Stimulated activated CD8-positive, alpha-beta memory T cell treated with anti-CD3 and anti-CD28 coated beads, Interleukin-12 subunit alpha, Interleukin-12 subunit beta, amount 100 ng/mL, for 24 hours (primary cell): Measurements from ENCODE around the gene ZNG1F.
"Not testable (repeated sequence)": the region's sequence is repeated elsewhere in the genome, so short reads cannot be mapped to it uniquely, and the experiment has no call there.

ENCODE experiments used
- DNase-seq: peaks from one replicate; pipeline ENCODE4 v3.0.0-alpha.2; 2020; ENCODE audit errors: extremely low read depth

ZNG1F gene

GRCh38 chr9:41123396-41123795, 65.7 kb downstream of the ZNG1F start:
- DNase-seq: not testable (repeated sequence)

- DNase-seq: not testable (repeated sequence)
Measured at GRCh38 chr9:41120696-41121095, 68.4 kb downstream of the ZNG1F start.

GRCh38 chr9:41119719-41120118, 69.4 kb downstream of the ZNG1F start:
- DNase-seq: not testable (repeated sequence)

GRCh38 chr9:41119311-41119710, 69.8 kb downstream of the ZNG1F start:
- DNase-seq: not testable (repeated sequence)

- DNase-seq: not testable (repeated sequence)
Measured at GRCh38 chr9:41113348-41113747, 75.8 kb downstream of the ZNG1F start.

GRCh38 chr9:41111414-41111813, 77.7 kb downstream of the ZNG1F start:
- not testable (repeated sequence) for DNase-seq

GRCh38 chr9:41110913-41111312, 78.2 kb downstream of the ZNG1F start:
- DNase-seq: not testable (repeated sequence)

GRCh38 chr9:41109253-41109652, 79.9 kb downstream of the ZNG1F start:
- not testable (repeated sequence) for DNase-seq

GRCh38 chr9:41108816-41109215, 80.3 kb downstream of the ZNG1F start:
- DNase-seq: not testable (repeated sequence)

GRCh38 chr9:41106472-41107116, 82.5 kb downstream of the ZNG1F start:
- DNase-seq: not testable (repeated sequence)

- DNase-seq: not testable (repeated sequence)
Measured at GRCh38 chr9:41105557-41106253, 83.4 kb downstream of the ZNG1F start.

- not testable (repeated sequence) for DNase-seq
Measured at GRCh38 chr9:41104542-41104941, 84.6 kb downstream of the ZNG1F start.

- not testable (repeated sequence) for DNase-seq
Measured at GRCh38 chr9:41100508-41100907, 88.6 kb downstream of the ZNG1F start.

GRCh38 chr9:41098759-41099158, 90.4 kb downstream of the ZNG1F start:
- not testable (repeated sequence) for DNase-seq

GRCh38 chr9:41095060-41095459, 94.1 kb downstream of the ZNG1F start:
- DNase-seq: not testable (repeated sequence)

- not testable (repeated sequence) for DNase-seq
Measured at GRCh38 chr9:41094010-41094773, 94.9 kb downstream of the ZNG1F start.

GRCh38 chr9:41090922-41091321, 98.2 kb downstream of the ZNG1F start:
- not testable (repeated sequence) for DNase-seq

- not testable (repeated sequence) for DNase-seq
Measured at GRCh38 chr9:41090386-41090785, 98.7 kb downstream of the ZNG1F start.

- DNase-seq: not testable (repeated sequence)
Measured at GRCh38 chr9:41088450-41089059, 100.6 kb downstream of the ZNG1F start.

- not testable (repeated sequence) for DNase-seq
Measured at GRCh38 chr9:41087929-41088328, 101.2 kb downstream of the ZNG1F start.

GRCh38 chr9:41087157-41087780, 101.8 kb downstream of the ZNG1F start:
- DNase-seq: not testable (repeated sequence)
